ENCODE data around the gene NSMF. TPM values are rescaled to one million over a fixed set of nuclear protein-coding genes. Genes with fewer than 3 reads are reported as not detected.

The NSMF gene
- total RNA-seq, 2 experiments from 2014 or later: 104 to 109 TPM

DNA sequence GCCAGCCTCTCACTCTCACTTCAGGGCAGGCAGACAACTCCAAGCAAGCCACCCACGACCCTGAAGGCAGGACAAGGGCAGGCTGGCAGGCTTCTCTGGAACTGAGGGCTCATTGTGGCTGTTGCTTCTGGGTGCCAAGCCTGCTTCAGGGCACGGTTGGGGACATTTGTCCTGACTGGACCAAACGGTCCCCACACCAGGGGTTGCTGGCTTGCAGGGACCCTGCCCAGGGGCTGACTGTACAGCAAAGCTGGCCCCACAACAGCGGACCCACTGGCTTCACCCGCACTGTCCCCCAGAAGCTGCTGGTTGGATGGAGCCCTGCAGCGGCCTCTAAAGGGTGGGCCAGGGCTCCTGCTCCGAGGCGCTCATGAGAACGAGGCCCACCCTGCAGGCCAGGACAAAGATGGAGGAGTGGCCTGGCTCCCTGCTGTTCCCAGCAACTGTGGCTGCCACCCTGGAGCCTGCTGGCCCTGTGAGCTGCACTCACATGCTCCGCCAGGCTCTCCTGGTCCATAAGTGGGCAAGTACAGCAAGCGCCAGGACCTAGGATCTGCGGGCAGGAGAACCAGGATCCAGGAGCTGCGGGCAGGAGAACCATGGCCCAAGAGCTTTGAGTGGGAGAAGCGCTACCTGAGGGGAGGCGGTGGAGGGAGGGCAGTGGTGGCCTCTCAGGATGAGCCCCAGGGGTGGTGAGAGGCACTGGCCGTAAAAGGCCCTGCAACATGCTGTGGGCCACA, 34.4 kb upstream of the NSMF start:
- Histone ChIP-seq H3K27me3 (ENCODE audit: control insufficient read depth in 1 of 2, insufficient read depth in 2 of 2, low read length in 2 of 2) (no peaks in the 10 kb centered on the region), H3K27ac (ENCODE audit: low read depth in 1 of 2, low read length in 2 of 2) (no peak overlapping the region), H3K9me3 (ENCODE audit: control insufficient read depth in 1 of 2, insufficient read depth in 1 of 2, low read length in 2 of 2) (no peaks in the 10 kb centered on the region), H3K4me3 (ENCODE audit: low read length) (no peak overlapping the region), H3K4me1 (ENCODE audit: insufficient read depth, low read length) (no peaks in the 10 kb centered on the region), H3K36me3 (ENCODE audit: insufficient read depth, low read length) (no peaks in the 10 kb centered on the region)
- Mint-ChIP-seq H3K36me3 (ENCODE audit: low read depth) (no peaks in the 10 kb centered on the region), H3K4me1 (ENCODE audit: low read depth) (peaks cover 9% of the 10 kb centered on the region), H3K27ac (no peak overlapping the region), H3K9me3 (no peaks in the 10 kb centered on the region), H3K27me3 (no peaks in the 10 kb centered on the region), H3K4me3 (no peak overlapping the region)
- DNase-seq (no peak), ATAC-seq (ENCODE audit: poor library complexity) (no peak)
- TF ChIP-seq, protein P1, sequence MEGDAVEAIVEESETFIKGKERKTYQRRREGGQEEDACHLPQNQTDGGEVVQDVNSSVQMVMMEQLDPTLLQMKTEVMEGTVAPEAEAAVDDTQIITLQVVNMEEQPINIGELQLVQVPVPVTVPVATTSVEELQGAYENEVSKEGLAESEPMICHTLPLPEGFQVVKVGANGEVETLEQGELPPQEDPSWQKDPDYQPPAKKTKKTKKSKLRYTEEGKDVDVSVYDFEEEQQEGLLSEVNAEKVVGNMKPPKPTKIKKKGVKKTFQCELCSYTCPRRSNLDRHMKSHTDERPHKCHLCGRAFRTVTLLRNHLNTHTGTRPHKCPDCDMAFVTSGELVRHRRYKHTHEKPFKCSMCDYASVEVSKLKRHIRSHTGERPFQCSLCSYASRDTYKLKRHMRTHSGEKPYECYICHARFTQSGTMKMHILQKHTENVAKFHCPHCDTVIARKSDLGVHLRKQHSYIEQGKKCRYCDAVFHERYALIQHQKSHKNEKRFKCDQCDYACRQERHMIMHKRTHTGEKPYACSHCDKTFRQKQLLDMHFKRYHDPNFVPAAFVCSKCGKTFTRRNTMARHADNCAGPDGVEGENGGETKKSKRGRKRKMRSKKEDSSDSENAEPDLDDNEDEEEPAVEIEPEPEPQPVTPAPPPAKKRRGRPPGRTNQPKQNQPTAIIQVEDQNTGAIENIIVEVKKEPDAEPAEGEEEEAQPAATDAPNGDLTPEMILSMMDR (IDR thresholded peaks at IDR 0.05): no peak
- intact Hi-C loops (cut with DNase I, micrococcal nuclease): no loop called here
- POLR2A ChIA-PET: no interaction called here
- CTCF ChIA-PET: no interaction called here

DNA sequence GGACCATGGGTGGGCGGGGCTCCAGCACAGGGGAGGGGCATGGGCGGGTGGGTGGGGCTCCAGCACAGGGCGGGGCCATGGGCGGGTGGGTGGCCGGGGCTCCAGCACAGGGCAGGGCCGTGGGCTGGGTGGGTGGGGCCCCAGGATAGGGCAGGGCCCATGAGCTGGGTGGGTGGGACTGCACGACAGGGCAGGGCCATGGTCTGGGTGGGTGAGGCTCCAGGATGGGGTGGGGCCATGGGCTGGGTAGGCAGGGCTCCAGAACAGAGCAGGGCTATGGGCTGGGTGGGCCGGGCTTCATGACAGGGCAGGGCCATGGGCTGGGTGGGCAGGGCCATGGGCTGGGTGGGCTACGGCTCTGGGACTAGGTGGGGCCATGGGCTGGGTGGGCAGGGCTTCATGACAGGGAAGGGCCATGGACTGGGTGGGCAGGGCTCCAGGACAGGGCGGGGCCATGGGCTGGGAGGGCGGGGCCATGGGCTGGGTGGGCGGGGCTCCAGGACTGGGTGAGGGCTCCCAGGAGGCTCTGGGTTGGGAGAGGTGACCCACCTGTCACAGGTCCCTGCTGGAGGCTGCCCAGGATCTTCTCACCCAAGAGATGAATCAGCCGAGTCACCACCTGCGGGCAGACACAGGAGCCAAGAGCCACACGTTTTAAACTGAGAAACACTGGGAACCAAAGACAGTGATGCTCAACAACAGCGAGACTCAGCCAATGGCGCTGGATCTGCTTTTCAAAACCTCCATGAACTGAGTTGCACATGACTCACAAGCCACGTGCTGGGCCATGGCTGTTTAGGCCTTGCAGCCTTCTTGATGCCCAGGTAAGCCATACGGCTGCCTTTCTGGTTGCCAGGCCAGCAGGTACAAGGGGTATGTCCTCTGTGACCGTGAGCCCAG, 33.6 kb upstream of the NSMF start:
- H3K27me3 ChIP-seq (ENCODE audit: control insufficient read depth in 1 of 2, insufficient read depth in 2 of 2, low read length in 2 of 2): no peaks in the 10 kb centered on the region
- ChIA-PET CTCF (no interaction called here), POLR2A (no interaction called here)
- DNase-seq (peak in 4 of 14 experiments; percentile 12 to 56 (median 24)), ATAC-seq (ENCODE audit: poor library complexity) (peak; percentile 77)
- H3K27ac ChIP-seq (ENCODE audit: low read depth in 1 of 2, low read length in 2 of 2): no peak overlapping the region
- no peaks in the 10 kb centered on the region for H3K9me3 ChIP-seq (ENCODE audit: control insufficient read depth in 1 of 2, insufficient read depth in 1 of 2, low read length in 2 of 2)
- H3K27ac Mint-ChIP-seq: no peak overlapping the region
- intact Hi-C loops (cut with DNase I, micrococcal nuclease): no loop called here
- no peaks in the 10 kb centered on the region for H3K9me3 Mint-ChIP-seq
- H3K4me1 ChIP-seq (ENCODE audit: insufficient read depth, low read length): no peaks in the 10 kb centered on the region
- no peak overlapping the region for H3K4me3 Mint-ChIP-seq
- TF ChIP-seq, protein P1 (IDR thresholded peaks at IDR 0.05): no peak
- peaks cover 9% of the 10 kb centered on the region for H3K4me1 Mint-ChIP-seq (ENCODE audit: low read depth)
- H3K27me3 Mint-ChIP-seq: no peaks in the 10 kb centered on the region
- no peak overlapping the region for H3K4me3 ChIP-seq (ENCODE audit: low read length)
- H3K36me3 ChIP-seq (ENCODE audit: insufficient read depth, low read length): no peaks in the 10 kb centered on the region
- no peaks in the 10 kb centered on the region for H3K36me3 Mint-ChIP-seq (ENCODE audit: low read depth)

DNA sequence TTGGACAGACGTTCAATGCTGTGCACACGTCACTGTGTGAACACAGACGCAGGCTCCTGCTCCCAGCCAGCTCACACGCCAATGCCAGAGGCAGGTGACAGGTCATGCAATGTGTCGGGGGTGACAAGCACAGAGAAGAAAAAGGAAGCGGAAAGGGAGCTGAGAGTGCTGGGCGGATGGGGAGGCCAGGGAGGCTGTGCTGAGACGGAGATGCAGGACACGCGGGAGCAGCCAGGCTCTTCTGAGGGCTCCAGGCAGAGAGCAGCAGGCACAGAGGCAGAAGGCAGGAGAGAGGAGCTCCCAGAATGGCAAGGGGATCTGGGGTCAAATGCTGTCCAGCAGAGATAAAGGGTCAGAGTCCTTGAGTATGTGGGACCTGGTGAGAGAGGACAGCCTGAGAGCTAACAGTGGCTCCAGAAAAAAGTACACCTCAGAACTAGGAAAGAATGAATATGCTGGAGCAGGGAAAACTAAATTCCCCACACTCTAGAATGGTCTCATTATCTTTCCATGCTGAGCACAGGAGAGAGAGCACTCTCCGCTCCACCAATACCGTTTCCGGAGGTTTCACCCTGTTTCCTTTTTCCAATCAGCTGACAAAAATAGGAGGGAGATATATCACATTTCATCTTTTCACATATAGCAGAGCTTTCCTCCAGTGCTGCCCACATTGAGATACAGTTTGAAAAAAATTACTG, 32.8 kb upstream of the NSMF start:
- Mint-ChIP-seq H3K27ac (no peak overlapping the region), H3K36me3 (ENCODE audit: low read depth) (no peaks in the 10 kb centered on the region)
- CTCF ChIA-PET: no interaction called here

More for the DNA sequence above, 32.8 kb upstream of the NSMF start:
- peaks cover 9% of the 10 kb centered on the region for H3K4me1 Mint-ChIP-seq (ENCODE audit: low read depth)
- no peak for ATAC-seq (ENCODE audit: poor library complexity)
- no peaks in the 10 kb centered on the region for H3K9me3 Mint-ChIP-seq
- H3K27ac ChIP-seq (ENCODE audit: low read depth in 1 of 2, low read length in 2 of 2): no peak overlapping the region
- no peaks in the 10 kb centered on the region for H3K4me1 ChIP-seq (ENCODE audit: insufficient read depth, low read length)
- no peak for DNase-seq
- no peaks in the 10 kb centered on the region for H3K9me3 ChIP-seq (ENCODE audit: control insufficient read depth in 1 of 2, insufficient read depth in 1 of 2, low read length in 2 of 2)
- TF ChIP-seq, protein P1 (IDR thresholded peaks at IDR 0.05): no peak
- no peaks in the 10 kb centered on the region for H3K27me3 Mint-ChIP-seq
- POLR2A ChIA-PET: no interaction called here
- H3K36me3 ChIP-seq (ENCODE audit: insufficient read depth, low read length): no peaks in the 10 kb centered on the region
- no peak overlapping the region for H3K4me3 Mint-ChIP-seq
- no peak overlapping the region for H3K4me3 ChIP-seq (ENCODE audit: low read length)
- no peaks in the 10 kb centered on the region for H3K27me3 ChIP-seq (ENCODE audit: control insufficient read depth in 1 of 2, insufficient read depth in 2 of 2, low read length in 2 of 2)
- intact Hi-C loops (cut with DNase I, micrococcal nuclease): no loop called here
